HTR-8/SVneo (cell line): ENCODE measurements around the gene FAM180B.

Source experiments
- DNase-seq: peaks from one replicate; pipeline ENCODE4 v3.0.0; 2011; ENCODE audit warnings: low spot score, mixed read lengths; ENCODE audit not compliant: insufficient read length
- FAIRE-seq: peaks from 2 replicates; lab custom pipeline; 2011; peaks lifted over from hg19 to GRCh38; lab: Jason Lieb, UNC

Gene FAM180B

DNA sequence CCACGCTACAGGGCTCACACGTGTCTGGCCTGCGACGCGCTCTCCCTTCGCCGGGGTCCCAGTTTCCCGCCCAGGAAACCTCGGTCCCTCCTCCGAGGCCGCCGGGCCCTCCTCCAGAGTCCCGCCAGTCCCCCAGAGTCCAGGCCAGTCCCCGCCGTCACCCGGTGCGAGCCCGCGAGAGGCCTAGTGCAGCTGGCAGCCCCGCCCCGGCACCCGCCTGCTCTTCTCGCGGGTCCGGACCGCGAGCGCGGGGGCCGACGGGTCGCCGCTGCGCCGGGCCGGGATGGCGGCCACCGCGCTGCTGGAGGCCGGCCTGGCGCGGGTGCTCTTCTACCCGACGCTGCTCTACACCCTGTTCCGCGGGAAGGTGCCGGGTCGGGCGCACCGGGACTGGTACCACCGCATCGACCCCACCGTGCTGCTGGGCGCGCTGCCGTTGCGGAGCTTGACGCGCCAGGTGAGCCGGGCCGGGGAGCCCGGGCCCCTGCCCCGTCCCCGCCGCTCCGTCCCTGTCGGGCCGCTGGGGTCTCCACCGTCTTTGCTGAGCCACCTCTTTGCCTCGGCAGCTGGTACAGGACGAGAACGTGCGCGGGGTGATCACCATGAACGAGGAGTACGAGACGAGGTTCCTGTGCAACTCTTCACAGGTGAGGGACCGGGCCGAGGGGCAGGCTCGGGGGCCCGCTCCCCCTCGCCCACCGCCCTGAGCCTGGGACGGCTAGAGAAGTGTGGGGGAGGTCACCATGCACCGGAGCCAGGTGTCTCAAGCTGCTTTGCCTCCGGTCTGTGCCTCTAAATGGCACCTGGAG, 20.9 kb upstream of the FAM180B start, which contains the start of gene PTPMT1:
Gene PTPMT1, plus strand, starts transcription at position 260 of the 809 bp plus-strand sequence. Its CDS starts 24 bp downstream, at position 284.
- DNase-seq (peak; percentile 72), FAIRE-seq (no peak)

GRCh38 chr11:47566149-47566698, 20.3 kb upstream of the FAM180B start:
- DNase-seq (no peak), FAIRE-seq (no peak)

- DNase-seq, result no peak
- no peak for FAIRE-seq
Measured at GRCh38 chr11:47569646-47570045, 16.8 kb upstream of the FAM180B start.

DNA sequence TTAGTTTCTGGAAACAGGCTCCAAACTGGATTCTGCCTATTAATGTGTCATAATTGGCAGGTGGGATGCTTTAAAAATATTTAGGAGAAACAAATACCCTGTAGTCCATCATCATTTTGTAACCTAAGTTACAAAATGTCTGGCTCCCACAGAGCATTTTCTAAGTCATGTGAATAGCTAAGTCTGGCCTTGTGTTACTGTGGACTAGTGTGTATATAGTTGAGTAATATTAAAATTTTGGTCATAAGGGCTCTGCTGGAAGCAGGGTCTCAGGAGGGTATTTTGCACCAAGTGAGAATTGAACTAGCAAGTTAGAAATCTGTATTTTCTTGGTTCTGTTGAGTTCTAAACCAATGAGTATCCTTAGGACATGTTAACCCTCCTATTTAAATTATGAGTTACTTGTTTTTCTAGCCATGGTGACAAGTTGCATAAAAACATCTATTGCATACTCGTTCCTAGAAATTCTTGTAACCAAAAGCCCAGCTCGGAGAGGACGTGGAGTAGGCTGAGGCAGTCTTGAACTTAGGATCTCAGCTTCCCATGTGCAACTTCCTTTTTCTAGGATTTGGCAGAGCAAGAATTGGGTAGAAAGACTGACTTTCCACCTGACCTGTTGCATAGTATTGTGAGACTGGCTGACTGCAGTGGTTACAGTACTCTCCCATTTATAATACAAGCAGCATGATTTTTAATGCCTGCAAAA, 15.7 kb upstream of the FAM180B start:
- FAIRE-seq (no peak), DNase-seq (no peak)

DNA sequence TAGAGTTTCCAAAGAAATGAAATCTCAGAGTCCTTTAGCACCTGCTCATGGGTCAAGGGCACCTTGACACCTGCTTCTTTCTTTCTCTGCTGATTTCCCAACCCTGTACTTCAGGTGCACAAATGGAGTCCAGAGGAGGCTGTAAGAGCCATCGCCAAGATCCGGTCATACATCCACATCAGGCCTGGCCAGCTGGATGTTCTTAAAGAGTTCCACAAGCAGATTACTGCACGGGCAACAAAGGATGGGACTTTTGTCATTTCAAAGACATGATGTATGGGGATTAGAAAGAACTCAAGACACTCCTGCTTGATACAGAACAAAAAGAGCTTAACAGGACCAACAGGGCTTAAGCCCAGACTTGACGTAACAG, 15.1 kb upstream of the FAM180B start:
- no peak for FAIRE-seq
- no peak for DNase-seq

- no peak for DNase-seq
Measured at GRCh38 chr11:47571895-47572294, 14.6 kb upstream of the FAM180B start.

GRCh38 chr11:47572715-47573255, 13.7 kb upstream of the FAM180B start:
- no peak for DNase-seq
- FAIRE-seq, result no peak

More at GRCh38 chr11:47571895-47572294, 14.6 kb upstream of the FAM180B start:
- no peak for FAIRE-seq

DNA sequence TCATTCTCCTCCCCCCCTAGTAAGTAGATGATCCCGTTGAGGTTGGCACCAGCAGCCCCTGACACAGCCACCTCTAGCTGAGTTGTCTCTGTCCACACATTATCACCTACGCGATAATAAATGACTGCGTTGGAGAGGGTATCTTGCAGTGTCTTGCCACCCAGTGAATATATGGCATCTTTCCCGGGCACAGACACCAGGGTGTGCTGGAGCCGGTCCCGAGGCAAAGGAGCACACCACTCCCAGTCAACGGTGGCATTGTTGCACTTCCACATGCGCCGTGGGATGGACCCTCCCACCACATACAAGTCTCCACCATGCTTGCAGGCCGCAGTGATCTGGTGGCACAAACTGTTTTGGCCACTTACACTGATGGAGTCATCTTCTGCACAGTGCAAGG, 13.2 kb upstream of the FAM180B start:
- DNase-seq (no peak), FAIRE-seq (no peak)

DNA sequence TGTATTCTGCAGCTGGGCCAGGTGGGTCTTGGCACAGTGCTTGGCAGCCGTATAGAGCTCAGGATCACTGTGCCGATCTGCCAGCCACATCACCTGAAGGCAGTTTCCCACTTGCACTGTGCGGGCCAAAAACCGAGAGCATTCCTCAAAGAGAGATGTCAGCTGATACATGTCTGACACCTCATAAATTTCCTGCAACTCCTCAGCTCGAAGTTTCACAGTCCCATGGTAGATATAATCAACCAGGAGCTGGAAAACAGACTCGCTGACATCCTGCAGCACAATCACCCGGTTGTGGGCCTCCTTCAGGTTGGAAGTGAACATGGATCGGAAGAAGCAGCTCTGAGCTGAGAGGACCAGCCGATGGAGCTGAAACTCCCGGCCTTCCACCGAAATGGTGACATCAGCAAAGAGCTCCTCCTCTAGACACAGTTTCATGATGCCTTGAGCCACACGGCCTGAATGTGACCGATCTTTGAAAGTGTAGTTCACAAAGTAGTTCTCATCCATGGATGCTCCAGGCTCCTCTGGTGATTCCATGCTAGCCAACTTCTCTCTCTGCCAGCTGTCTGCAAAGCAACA, 8.9 kb upstream of the FAM180B start:
- no peak for FAIRE-seq
- no peak for DNase-seq

- FAIRE-seq (peak; percentile 51), DNase-seq (peak; percentile 83)
Measured at GRCh38 chr11:47578524-47579494, 7.7 kb upstream of the FAM180B start, which contains the start of the genes KBTBD4 and NDUFS3. KBTBD4 (minus strand) TSS chr11:47578970; CDS start chr11:47578951, 19 bp downstream. NDUFS3 (plus strand) TSS chr11:47579074; CDS start chr11:47579092, 18 bp downstream.

DNA sequence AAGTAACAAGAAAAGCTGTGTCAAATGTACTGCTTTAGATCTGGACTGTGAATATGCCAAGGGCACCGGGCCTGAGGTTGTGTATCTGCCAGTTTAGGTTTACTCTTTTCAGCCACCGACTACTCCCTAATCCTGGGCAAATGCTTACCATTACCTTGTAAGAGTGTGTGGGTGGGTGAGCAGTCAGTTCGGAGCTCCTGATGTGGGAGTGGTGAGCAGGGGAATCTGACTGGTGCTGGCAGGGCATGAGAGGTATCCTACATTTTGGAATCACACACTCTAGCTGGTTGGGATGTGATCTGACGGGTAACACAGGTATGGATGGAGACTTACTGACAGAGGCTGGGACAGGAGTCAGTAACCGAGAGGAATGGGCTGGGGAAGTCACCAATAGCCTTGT, 2.6 kb upstream of the FAM180B start:
- no peak for DNase-seq
- FAIRE-seq, result no peak

GRCh38 chr11:47587039-47587716, 700 bp downstream of the FAM180B start:
- FAIRE-seq, result no peak
- no peak for DNase-seq

DNA sequence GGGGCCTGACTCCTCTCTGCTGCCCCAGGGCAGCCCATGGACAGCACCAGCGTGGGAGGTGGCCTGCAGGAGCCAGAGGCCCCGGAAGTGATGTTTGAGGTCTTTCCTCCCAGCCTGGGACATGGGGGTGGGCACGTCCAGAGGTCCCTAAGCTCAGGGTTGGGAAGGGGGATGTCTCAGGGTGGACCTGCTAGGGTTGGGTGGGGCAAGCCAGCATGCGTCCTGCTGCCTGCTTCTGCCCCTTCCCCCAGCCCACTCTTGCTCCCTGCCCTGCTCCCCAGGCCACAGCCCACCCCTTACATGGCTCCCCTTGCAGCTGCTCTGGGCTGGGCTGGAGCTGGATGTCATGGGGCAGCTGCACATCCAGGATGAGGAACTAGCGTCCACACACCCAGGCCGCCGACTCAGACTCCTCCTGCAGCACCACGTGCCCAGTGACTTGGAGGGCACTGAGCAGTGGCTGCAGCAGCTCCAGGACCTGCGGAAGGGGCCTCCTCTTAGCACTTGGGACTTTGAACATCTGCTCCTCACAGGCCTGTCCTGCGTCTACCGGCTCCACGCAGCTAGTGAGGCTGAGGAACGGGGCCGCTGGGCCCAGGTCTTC, 1.3 kb downstream of the FAM180B start:
- no peak for FAIRE-seq
- no peak for DNase-seq

DNA sequence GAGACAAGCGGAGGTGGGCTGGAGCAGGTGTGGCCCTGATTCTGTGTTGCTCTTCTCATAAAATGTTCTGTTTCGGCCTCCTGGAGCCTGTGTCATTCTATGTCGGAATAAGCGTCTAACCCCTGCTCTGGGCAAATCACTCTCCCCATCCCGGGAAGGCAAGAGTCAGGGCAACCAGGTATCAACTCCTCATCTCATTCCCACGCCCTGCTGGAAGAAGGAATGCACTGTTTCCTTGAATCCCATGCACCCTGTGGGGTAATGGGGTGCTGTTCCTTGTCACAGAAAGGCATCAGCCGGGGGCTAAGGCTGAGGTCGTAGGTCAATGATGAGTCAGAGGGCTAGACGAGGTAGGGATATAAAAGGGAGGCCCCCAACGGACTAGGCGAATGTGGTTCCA, 2.6 kb downstream of the FAM180B start:
- DNase-seq (no peak), FAIRE-seq (peak; percentile 55)

GRCh38 chr11:47589584-47589976, 3.1 kb downstream of the FAM180B start:
- DNase-seq (no peak), FAIRE-seq (no peak)

- DNase-seq, result no peak
- FAIRE-seq, result no peak
Measured at GRCh38 chr11:47589977-47590861, 3.7 kb downstream of the FAM180B start.

DNA sequence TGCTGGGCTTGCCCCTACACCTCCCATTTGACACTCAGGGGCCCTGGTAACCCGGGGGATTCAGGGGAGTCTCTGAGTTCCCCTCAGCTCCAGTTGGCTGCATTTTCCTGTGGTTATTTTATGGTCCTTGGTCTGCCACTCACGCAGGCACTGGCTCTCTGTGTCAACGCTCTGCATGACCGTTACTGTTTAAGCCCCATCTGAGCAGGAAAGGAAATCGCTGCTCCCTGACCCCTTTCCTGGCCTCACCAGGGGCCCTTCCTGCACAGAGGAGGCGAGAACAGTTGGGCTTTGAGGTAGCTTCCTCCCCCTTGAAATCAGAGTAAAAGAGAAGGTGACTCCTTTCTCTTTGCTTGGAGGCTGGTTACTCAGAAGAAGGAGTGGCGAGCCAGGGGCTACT, 5.3 kb downstream of the FAM180B start:
- DNase-seq (no peak), FAIRE-seq (no peak)
